K562 (cell line): ENCODE results near the gene SLC7A6OS. TPM values are rescaled to one million over a fixed set of nuclear protein-coding genes. Genes with fewer than 3 reads are reported as not detected.

Experiments used
- DPF2 ChIP-seq: fragments of 450-650 bp; IDR thresholded peaks from 2 replicates; pipeline ENCODE4 v1.6.1; 2016
- ETV1 ChIP-seq: fragments of 450-650 bp; conservative IDR thresholded peaks from 2 replicates; pipeline ENCODE4 v1.6.1; 2016; ENCODE audit warnings: missing genetic modification characterization, control low read depth, low read depth, missing compliant biosample characterization
- GABPA ChIP-seq: fragments of 200-800 bp; sonication (Bioruptor generic); conservative IDR thresholded peaks from 2 replicates; pipeline ENCODE4 v1.6.1; 2016; ENCODE audit warnings: low read depth, missing genetic modification characterization, missing compliant biosample characterization
- JUND ChIP-seq, 2 experiments: IDR thresholded peaks; 2 replicates in 1 of 2; 3 replicates in 1 of 2; pipeline ENCODE4 v1.6.1; 2011; ENCODE audit warnings: borderline replicate concordance in 2 of 2, low read depth in 2 of 2, low read length in 2 of 2, improper control_type of control experiment in 1 of 2, missing biosample characterization in 1 of 2, missing genetic modification characterization in 1 of 2, missing genetic modification reagents in 1 of 2
- MYC ChIP-seq, 2 experiments: fragments of 250-450 bp in 1 of 2; sonication (Bioruptor Pico) in 1 of 2; IDR thresholded peaks; 2 replicates each; pipeline versions ENCODE4 v1.5.1 to v1.6.1; 2012 to 2021; ENCODE audit warnings: low read depth in 2 of 2, borderline replicate concordance in 1 of 2, improper control_type of control experiment in 1 of 2, low read length in 1 of 2, mild to moderate bottlenecking in 1 of 2, moderate library complexity in 1 of 2
- MYNN ChIP-seq, 2 experiments: sonication (generic); formaldehyde crosslinking in 1 of 2; IDR thresholded peaks; 2 replicates each; pipeline versions ENCODE4 v1.5.0 to v1.6.1; 2016 to 2020; ENCODE audit warnings: antibody characterized with exemption in 1 of 2, missing genetic modification reagents in 1 of 2
- RFX1 ChIP-seq: fragments of 450-650 bp; IDR thresholded peaks from 2 replicates; pipeline ENCODE4 v1.6.1; 2016; ENCODE audit warnings: mild to moderate bottlenecking, moderate library complexity
- TEAD1 ChIP-seq, 2 experiments: fragments of 450-650 bp in 1 of 2; sonication (generic) in 1 of 2; formaldehyde crosslinking; IDR thresholded peaks; 2 replicates each; pipeline versions ENCODE4 v1.4.0 to v1.8.0; 2020 to 2022; ENCODE audit warnings: mild to moderate bottlenecking in 2 of 2, missing genetic modification reagents in 1 of 2
- XRCC3 ChIP-seq: fragments of 450-650 bp; IDR thresholded peaks from 2 replicates; pipeline ENCODE4 v1.6.1; 2017; ENCODE audit warnings: mild to moderate bottlenecking, moderate library complexity
- ZNF175 ChIP-seq: fragments of 200-800 bp; sonication (Bioruptor generic); IDR thresholded peaks from 2 replicates; pipeline ENCODE4 v1.6.1; 2016; ENCODE audit warnings: low read depth, mild to moderate bottlenecking, missing genetic modification characterization, missing compliant biosample characterization
- ZNF224 ChIP-seq: sonication (generic); formaldehyde crosslinking; IDR thresholded peaks from 2 replicates; pipeline ENCODE4 v1.8.0; 2022; ENCODE audit warnings: mild to moderate bottlenecking, missing genetic modification reagents
- polyA plus RNA-seq, 8 experiments: library from polyadenylated mRNA; depleted of rRNA in 4 of 8; stranded (reverse) in 5 of 8; unstranded in 3 of 8; fragments of >200 nt; fragmentation: Nextera tagmentation in 2 of 8; fragmentation: Illumina TruSeq in 1 of 8; extraction: Ambion mirVana in 2 of 8; extraction: Trizol in 1 of 8; gene quantifications; 2 replicates each; pipeline versions ENCODE4 v1.2.1 to v1.2.3, GENCODE V29; 2011 to 2014; ENCODE audit warnings: inconsistent platforms in 1 of 8, missing spikeins in 1 of 8
- total RNA-seq, 7 experiments: library from RNA; depleted of rRNA in 6 of 7; stranded (reverse); fragments of >200 nt in 6 of 7; fragmentation: Illumina TruSeq in 2 of 7; extraction: Trizol in 2 of 7; gene quantifications; 2 replicates each; pipeline versions ENCODE4 v1.2.1 to v1.2.3, GENCODE V29; 2011 to 2021; ENCODE audit warnings: low replicate concordance in 1 of 7
- TF ChIP-seq, protein P1 (sequence below): IDR thresholded peaks from 2 replicates; pipeline ENCODE4 v1.6.1; 2016; ENCODE audit warnings: missing genetic modification characterization, missing compliant biosample characterization
- TF ChIP-seq, protein P2 (sequence below), 2 experiments: IDR thresholded peaks in 1 of 2; conservative IDR thresholded peaks in 1 of 2; 2 replicates each; pipeline ENCODE4 v1.6.1; 2016; ENCODE audit warnings: low read depth in 2 of 2, mild to moderate bottlenecking in 1 of 2, missing compliant biosample characterization in 1 of 2, missing genetic modification characterization in 1 of 2, moderate library complexity in 1 of 2
- TF ChIP-seq, protein P3 (sequence below), 3 experiments: fragments of 200-800 bp in 1 of 3; fragments of 250-450 bp in 1 of 3; fragments of 450-650 bp in 1 of 3; sonication (Bioruptor Pico) in 1 of 3; sonication (Bioruptor generic) in 1 of 3; formaldehyde crosslinking in 1 of 3; IDR thresholded peaks; 2 replicates each; pipeline versions ENCODE4 v1.6.1 to v1.8.0; 2016 to 2022; ENCODE audit warnings: mild to moderate bottlenecking in 2 of 3, missing genetic modification characterization in 2 of 3, missing compliant biosample characterization in 1 of 3, moderate library complexity in 1 of 3

The SLC7A6OS gene
- total and polyA plus RNA-seq, 9 of the 15 experiments (the other 6 are each of a cell fraction or from before 2014, with no cell fraction given): 2.7 to 23.6 (median 17.2) TPM

DNA sequence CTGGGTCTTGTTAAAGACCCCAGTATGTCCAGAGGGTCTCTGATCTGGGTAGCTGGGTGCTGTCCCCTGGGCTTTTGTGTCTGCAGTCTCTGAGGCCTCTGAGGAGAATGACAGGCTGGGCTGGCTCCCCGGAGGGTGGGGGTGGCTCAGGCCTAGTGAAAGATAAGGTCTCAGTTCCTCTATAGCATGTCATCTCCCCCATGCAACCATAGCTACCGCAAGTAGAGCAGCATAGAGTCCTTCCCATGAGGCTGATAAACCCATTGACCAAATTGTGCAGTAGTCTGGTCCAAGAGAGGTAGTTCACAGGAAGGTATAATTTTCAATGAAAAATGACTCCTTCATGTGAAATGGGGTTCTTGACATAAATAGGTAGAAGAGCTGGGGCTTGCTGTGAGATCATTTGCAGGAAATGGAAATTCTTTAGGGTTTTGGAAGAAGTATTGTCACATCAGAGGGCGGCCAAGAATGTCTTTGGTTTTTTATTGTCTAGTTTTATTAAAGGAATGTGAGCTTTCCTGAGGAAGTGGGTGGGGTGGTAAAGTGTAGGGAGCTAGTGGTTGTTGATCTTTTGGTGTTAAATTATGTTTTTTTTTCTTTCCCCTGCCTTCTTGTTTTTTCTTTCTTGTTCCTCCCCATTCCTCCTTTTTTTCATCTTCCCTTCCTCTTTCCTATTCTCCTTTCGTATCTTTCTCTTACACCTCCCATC, 21.0 kb downstream of the SLC7A6OS start (continued):
- TF ChIP-seq, protein P1, sequence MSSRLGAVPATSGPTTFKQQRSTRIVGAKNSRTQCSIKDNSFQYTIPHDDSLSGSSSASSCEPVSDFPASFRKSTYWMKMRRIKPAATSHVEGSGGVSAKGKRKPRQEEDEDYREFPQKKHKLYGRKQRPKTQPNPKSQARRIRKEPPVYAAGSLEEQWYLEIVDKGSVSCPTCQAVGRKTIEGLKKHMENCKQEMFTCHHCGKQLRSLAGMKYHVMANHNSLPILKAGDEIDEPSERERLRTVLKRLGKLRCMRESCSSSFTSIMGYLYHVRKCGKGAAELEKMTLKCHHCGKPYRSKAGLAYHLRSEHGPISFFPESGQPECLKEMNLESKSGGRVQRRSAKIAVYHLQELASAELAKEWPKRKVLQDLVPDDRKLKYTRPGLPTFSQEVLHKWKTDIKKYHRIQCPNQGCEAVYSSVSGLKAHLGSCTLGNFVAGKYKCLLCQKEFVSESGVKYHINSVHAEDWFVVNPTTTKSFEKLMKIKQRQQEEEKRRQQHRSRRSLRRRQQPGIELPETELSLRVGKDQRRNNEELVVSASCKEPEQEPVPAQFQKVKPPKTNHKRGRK (tag): peak; percentile 93
- TF ChIP-seq MYNN (IDR thresholded peaks at IDR 0.05) (0 out of 2 replicates have a peak, but pooled peaks have one; percentile 17), MYNN (CRISPR knock-in tag; IDR thresholded peaks at IDR 0.05) (no peak), DPF2 (peak; percentile 32; the same call in 1 of the 2 replicates), JUND (IDR thresholded peaks at IDR 0.05; ENCODE audit: borderline replicate concordance, low read depth, low read length) (peak; percentile 43), JUND (tag; IDR thresholded peaks at IDR 0.05; ENCODE audit: borderline replicate concordance, low read depth, low read length) (peak; percentile 25; the same call in 1 of the 3 replicates), ZNF224 (CRISPR knock-in tag) (no peak), ETV1 (0 out of 2 replicates have a peak, but pooled peaks have one; percentile 10), XRCC3 (no peak), ZNF175 (no peak), MYC (IDR thresholded peaks at IDR 0.05; ENCODE audit: low read depth, low read length) (peak; percentile 56; the same call in 1 of the 2 replicates), MYC (CRISPR knock-in tag; IDR thresholded peaks at IDR 0.05; ENCODE audit: borderline replicate concordance, low read depth) (no peak), TEAD1 (CRISPR knock-in tag; IDR thresholded peaks at IDR 0.05) (0 out of 4 replicates have a peak, but pooled peaks of 1 of the 2 experiments have one; percentile 20), GABPA (tag) (peak; percentile 30; the same call in 1 of the 2 replicates), RFX1 (peak; percentile 87)
- TF ChIP-seq, protein P2, sequence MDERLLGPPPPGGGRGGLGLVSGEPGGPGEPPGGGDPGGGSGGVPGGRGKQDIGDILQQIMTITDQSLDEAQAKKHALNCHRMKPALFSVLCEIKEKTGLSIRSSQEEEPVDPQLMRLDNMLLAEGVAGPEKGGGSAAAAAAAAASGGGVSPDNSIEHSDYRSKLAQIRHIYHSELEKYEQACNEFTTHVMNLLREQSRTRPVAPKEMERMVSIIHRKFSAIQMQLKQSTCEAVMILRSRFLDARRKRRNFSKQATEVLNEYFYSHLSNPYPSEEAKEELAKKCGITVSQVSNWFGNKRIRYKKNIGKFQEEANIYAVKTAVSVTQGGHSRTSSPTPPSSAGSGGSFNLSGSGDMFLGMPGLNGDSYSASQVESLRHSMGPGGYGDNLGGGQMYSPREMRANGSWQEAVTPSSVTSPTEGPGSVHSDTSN (CRISPR knock-in tag; IDR thresholded peaks at IDR 0.05; ENCODE audit: low read depth): no peak
- TF ChIP-seq, protein P2 (tag; conservative IDR thresholded peaks at IDR 0.05; ENCODE audit: low read depth): peak; percentile 70
- TF ChIP-seq, protein P3, sequence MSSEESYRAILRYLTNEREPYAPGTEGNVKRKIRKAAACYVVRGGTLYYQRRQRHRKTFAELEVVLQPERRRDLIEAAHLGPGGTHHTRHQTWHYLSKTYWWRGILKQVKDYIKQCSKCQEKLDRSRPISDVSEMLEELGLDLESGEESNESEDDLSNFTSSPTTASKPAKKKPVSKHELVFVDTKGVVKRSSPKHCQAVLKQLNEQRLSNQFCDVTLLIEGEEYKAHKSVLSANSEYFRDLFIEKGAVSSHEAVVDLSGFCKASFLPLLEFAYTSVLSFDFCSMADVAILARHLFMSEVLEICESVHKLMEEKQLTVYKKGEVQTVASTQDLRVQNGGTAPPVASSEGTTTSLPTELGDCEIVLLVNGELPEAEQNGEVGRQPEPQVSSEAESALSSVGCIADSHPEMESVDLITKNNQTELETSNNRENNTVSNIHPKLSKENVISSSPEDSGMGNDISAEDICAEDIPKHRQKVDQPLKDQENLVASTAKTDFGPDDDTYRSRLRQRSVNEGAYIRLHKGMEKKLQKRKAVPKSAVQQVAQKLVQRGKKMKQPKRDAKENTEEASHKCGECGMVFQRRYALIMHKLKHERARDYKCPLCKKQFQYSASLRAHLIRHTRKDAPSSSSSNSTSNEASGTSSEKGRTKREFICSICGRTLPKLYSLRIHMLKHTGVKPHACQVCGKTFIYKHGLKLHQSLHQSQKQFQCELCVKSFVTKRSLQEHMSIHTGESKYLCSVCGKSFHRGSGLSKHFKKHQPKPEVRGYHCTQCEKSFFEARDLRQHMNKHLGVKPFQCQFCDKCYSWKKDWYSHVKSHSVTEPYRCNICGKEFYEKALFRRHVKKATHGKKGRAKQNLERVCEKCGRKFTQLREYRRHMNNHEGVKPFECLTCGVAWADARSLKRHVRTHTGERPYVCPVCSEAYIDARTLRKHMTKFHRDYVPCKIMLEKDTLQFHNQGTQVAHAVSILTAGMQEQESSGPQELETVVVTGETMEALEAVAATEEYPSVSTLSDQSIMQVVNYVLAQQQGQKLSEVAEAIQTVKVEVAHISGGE (CRISPR knock-in tag; IDR thresholded peaks at IDR 0.05): peak in 1 of 3 experiments; percentile 35; a peak in 1 of 6 replicates
